ENCODE measurements around the gene GPRIN3. TPM values are rescaled to one million over a fixed set of nuclear protein-coding genes. Genes with fewer than 3 reads are reported as not detected.

The GPRIN3 gene
- total and polyA plus RNA-seq, 4 experiments from 2014 or later, result 6.9 to 32.5 (median 25.7) TPM

GRCh38 chr4:89306486-89307177, 968 bp downstream of the GPRIN3 start:
- Histone ChIP-seq H3K4me3 (ENCODE audit: low read length in 2 of 2) (peak overlapping the region; percentile 85 to 100), H3K27me3 (ENCODE audit: insufficient read depth, low read length) (no peaks in the 10 kb centered on the region), H3K36me3 (ENCODE audit: insufficient read depth, low read length) (no peaks in the 10 kb centered on the region), H3K4me1 (ENCODE audit: insufficient read depth, low read length) (peaks cover 62% of the 10 kb centered on the region), H3K27ac (ENCODE audit: low read depth, low read length) (peak overlapping the region; percentile 87), H3K9me3 (ENCODE audit: control insufficient read depth in 1 of 2, low read length in 2 of 2) (no peaks in the 10 kb centered on the region)
- DNase-seq, result peak in 4 of 5 donors; percentile 50 to 56 (median 54)
- H3K27ac Mint-ChIP-seq, result peak overlapping the region; percentile 87 to 99 (median 98)
- H3K4me1 Mint-ChIP-seq, result peaks cover 34 to 79% (median 54%) of the 10 kb centered on the region in 4 donors
- H3K9me3 Mint-ChIP-seq, result no peaks in the 10 kb centered on the region
- POLR2A ChIA-PET (ENCODE audit: partially characterized antibody), result interaction anchor here (0.9 to 15.1 kb wide), 8 partner anchors 8 to 65 kb away, joined by 4 to 453 read pairs (median 10); no protein-coding TSS in a partner anchor
- CTCF ChIA-PET (ENCODE audit: partially characterized antibody), result interaction anchor here (1.8 to 14.5 kb wide), 2 partner anchors 11 to 54 kb away, joined by 8 to 285 read pairs; no protein-coding TSS in a partner anchor
- intact Hi-C loops (cut with micrococcal nuclease), result loop anchor here (1.0 to 10.0 kb wide), 5 partner anchors 8 to 1024 kb away; partner anchors contain the start of gene HERC3
- peaks cover 20 to 31% of the 10 kb centered on the region in 2 donors for H3K36me3 Mint-ChIP-seq
- no peaks in the 10 kb centered on the region for H3K27me3 Mint-ChIP-seq
- H3K4me3 Mint-ChIP-seq, result peak overlapping the region; percentile 95 to 100 (median 99)

GRCh38 chr4:89305712-89306437, 1.7 kb downstream of the GPRIN3 start:
- no peaks in the 10 kb centered on the region for H3K27me3 ChIP-seq (ENCODE audit: insufficient read depth, low read length)
- peak overlapping the region; percentile 87 for H3K27ac ChIP-seq (ENCODE audit: low read depth, low read length)
- H3K4me1 Mint-ChIP-seq, result peaks cover 36 to 83% (median 58%) of the 10 kb centered on the region in 4 donors
- H3K4me3 Mint-ChIP-seq, result peak overlapping the region; percentile 95 to 100 (median 99)
- H3K27ac Mint-ChIP-seq, result peak overlapping the region; percentile 87 to 99 (median 98)
- peaks cover 20 to 31% of the 10 kb centered on the region in 2 donors for H3K36me3 Mint-ChIP-seq
- no peaks in the 10 kb centered on the region for H3K9me3 Mint-ChIP-seq
- ChIA-PET POLR2A (ENCODE audit: partially characterized antibody) (interaction anchor here (0.9 to 15.1 kb wide), 11 partner anchors 7 to 64 kb away, joined by 3 to 453 read pairs (median 9); no protein-coding TSS in a partner anchor), CTCF (ENCODE audit: partially characterized antibody) (interaction anchor here (0.5 to 14.5 kb wide), 9 partner anchors 11 to 129 kb away, joined by 3 to 285 read pairs (median 3); no protein-coding TSS in a partner anchor)
- no peaks in the 10 kb centered on the region for H3K27me3 Mint-ChIP-seq
- intact Hi-C loops (cut with micrococcal nuclease), result loop anchor here (2.0 to 10.0 kb wide), 2 partner anchors 711 to 1023 kb away; partner anchors contain the start of gene HERC3
- H3K4me3 ChIP-seq (ENCODE audit: low read length in 2 of 2), result peak overlapping the region; percentile 85 to 100
- H3K36me3 ChIP-seq (ENCODE audit: insufficient read depth, low read length), result no peaks in the 10 kb centered on the region
- peak in 1 of 5 donors; percentile 64 for DNase-seq
- no peaks in the 10 kb centered on the region for H3K9me3 ChIP-seq (ENCODE audit: control insufficient read depth in 1 of 2, low read length in 2 of 2)
- H3K4me1 ChIP-seq (ENCODE audit: insufficient read depth, low read length), result peaks cover 69% of the 10 kb centered on the region

- POLR2A ChIA-PET (ENCODE audit: partially characterized antibody), result interaction anchor here (1.1 to 15.1 kb wide), 7 partner anchors 9 to 59 kb away, joined by 3 to 453 read pairs (median 19); no protein-coding TSS in a partner anchor
Observed at GRCh38 chr4:89305028-89305427, 2.6 kb downstream of the GPRIN3 start.

GRCh38 chr4:89303814-89304388, 3.7 kb downstream of the GPRIN3 start:
- no peak for DNase-seq
- Mint-ChIP-seq H3K4me1 (peaks cover 39 to 84% (median 58%) of the 10 kb centered on the region in 4 donors), H3K4me3 (peak overlapping the region; percentile 89 to 100 (median 98)), H3K27me3 (no peaks in the 10 kb centered on the region), H3K9me3 (no peaks in the 10 kb centered on the region), H3K36me3 (peaks cover 20 to 34% of the 10 kb centered on the region in 2 donors), H3K27ac (peak overlapping the region; percentile 65 to 99 (median 95))
- POLR2A ChIA-PET (ENCODE audit: partially characterized antibody), result interaction anchor here (2.3 to 15.1 kb wide), 4 partner anchors 10 to 48 kb away, joined by 19 to 453 read pairs (median 100); no protein-coding TSS in a partner anchor
- Histone ChIP-seq H3K9me3 (ENCODE audit: control insufficient read depth in 1 of 2, low read length in 2 of 2) (no peaks in the 10 kb centered on the region), H3K4me1 (ENCODE audit: insufficient read depth, low read length) (peaks cover 73% of the 10 kb centered on the region), H3K4me3 (ENCODE audit: low read length in 2 of 2) (peak overlapping the region; percentile 15 to 85), H3K36me3 (ENCODE audit: insufficient read depth, low read length) (no peaks in the 10 kb centered on the region), H3K27me3 (ENCODE audit: insufficient read depth, low read length) (no peaks in the 10 kb centered on the region), H3K27ac (ENCODE audit: low read depth, low read length) (peak overlapping the region; percentile 87)
- intact Hi-C loops (cut with micrococcal nuclease), result loop anchor here (1.0 to 10.0 kb wide), 7 partner anchors 10 to 709 kb away; partner anchors contain the start of gene HERC3
- CTCF ChIA-PET (ENCODE audit: partially characterized antibody), result interaction anchor here (1.7 to 14.5 kb wide), 3 partner anchors 10 to 51 kb away, joined by 4 to 285 read pairs (median 11); no protein-coding TSS in a partner anchor

More at GRCh38 chr4:89305028-89305427, 2.6 kb downstream of the GPRIN3 start:
- CTCF ChIA-PET (ENCODE audit: partially characterized antibody), result interaction anchor here (0.9 to 14.5 kb wide), 9 partner anchors 10 to 130 kb away, joined by 3 to 285 read pairs (median 4); no protein-coding TSS in a partner anchor
- H3K4me1 Mint-ChIP-seq, result peaks cover 37 to 83% (median 59%) of the 10 kb centered on the region in 4 donors
- peak overlapping the region; percentile 85 to 100 for H3K4me3 ChIP-seq (ENCODE audit: low read length in 2 of 2)
- peak overlapping the region; percentile 87 to 99 (median 98) for H3K27ac Mint-ChIP-seq
- H3K36me3 ChIP-seq (ENCODE audit: insufficient read depth, low read length), result no peaks in the 10 kb centered on the region
- H3K27me3 Mint-ChIP-seq, result no peaks in the 10 kb centered on the region
- H3K36me3 Mint-ChIP-seq, result peaks cover 20 to 31% of the 10 kb centered on the region in 2 donors
- H3K4me1 ChIP-seq (ENCODE audit: insufficient read depth, low read length), result peaks cover 69% of the 10 kb centered on the region
- H3K27ac ChIP-seq (ENCODE audit: low read depth, low read length), result peak overlapping the region; percentile 87
- intact Hi-C loops (cut with micrococcal nuclease), result loop anchor here (10.0 kb wide), 1 partner anchor 710 kb away; the partner anchor contains the start of gene HERC3
- H3K27me3 ChIP-seq (ENCODE audit: insufficient read depth, low read length), result no peaks in the 10 kb centered on the region
- no peaks in the 10 kb centered on the region for H3K9me3 Mint-ChIP-seq
- H3K9me3 ChIP-seq (ENCODE audit: control insufficient read depth in 1 of 2, low read length in 2 of 2), result no peaks in the 10 kb centered on the region
- H3K4me3 Mint-ChIP-seq, result peak overlapping the region; percentile 95 to 100 (median 99)
- no peak for DNase-seq

- peak overlapping the region; percentile 83 for H3K27ac ChIP-seq (ENCODE audit: low read depth, low read length)
- peak; percentile 75 to 86 (median 83) for DNase-seq
- peaks cover 68% of the 10 kb centered on the region for H3K4me1 ChIP-seq (ENCODE audit: insufficient read depth, low read length)
- H3K4me1 Mint-ChIP-seq, result peaks cover 35 to 85% (median 57%) of the 10 kb centered on the region in 4 donors
- H3K4me3 Mint-ChIP-seq, result peak overlapping the region; percentile 76 to 96 (median 87)
- no peaks in the 10 kb centered on the region for H3K27me3 Mint-ChIP-seq
- H3K27ac Mint-ChIP-seq, result peak overlapping the region; percentile 87 to 99 (median 97)
- no peaks in the 10 kb centered on the region for H3K27me3 ChIP-seq (ENCODE audit: insufficient read depth, low read length)
- intact Hi-C loops (cut with micrococcal nuclease), result loop anchor here (1.0 to 10.0 kb wide), 7 partner anchors 9 to 708 kb away; partner anchors contain the start of gene HERC3
- no peaks in the 10 kb centered on the region for H3K9me3 Mint-ChIP-seq
- H3K9me3 ChIP-seq (ENCODE audit: control insufficient read depth in 1 of 2, low read length in 2 of 2), result no peaks in the 10 kb centered on the region
- ChIA-PET CTCF (ENCODE audit: partially characterized antibody) (interaction anchor here (1.1 to 14.5 kb wide), 9 partner anchors 9 to 76 kb away, joined by 3 to 285 read pairs (median 4); no protein-coding TSS in a partner anchor), POLR2A (ENCODE audit: partially characterized antibody) (interaction anchor here (2.2 to 15.1 kb wide), 5 partner anchors 9 to 77 kb away, joined by 6 to 453 read pairs (median 24); no protein-coding TSS in a partner anchor)
- no peaks in the 10 kb centered on the region for H3K36me3 ChIP-seq (ENCODE audit: insufficient read depth, low read length)
- peak overlapping the region in 1 of 2 donors; percentile 62 for H3K4me3 ChIP-seq (ENCODE audit: low read length in 2 of 2)
- peaks cover 20 to 34% of the 10 kb centered on the region in 2 donors for H3K36me3 Mint-ChIP-seq
Observed at GRCh38 chr4:89303177-89303576, 4.4 kb downstream of the GPRIN3 start.

- Mint-ChIP-seq H3K4me1 (peaks cover 44 to 94% (median 66%) of the 10 kb centered on the region in 4 donors), H3K27me3 (no peaks in the 10 kb centered on the region), H3K4me3 (peak overlapping the region; percentile 23 to 90 (median 87)), H3K27ac (peak overlapping the region; percentile 87 to 99 (median 97)), H3K36me3 (peaks cover 20 to 32% of the 10 kb centered on the region in 2 donors), H3K9me3 (no peaks in the 10 kb centered on the region)
- H3K9me3 ChIP-seq (ENCODE audit: control insufficient read depth in 1 of 2, low read length in 2 of 2), result no peaks in the 10 kb centered on the region
- peak overlapping the region; percentile 83 for H3K27ac ChIP-seq (ENCODE audit: low read depth, low read length)
- H3K4me3 ChIP-seq (ENCODE audit: low read length in 2 of 2), result peak overlapping the region in 1 of 2 donors; percentile 62
- H3K36me3 ChIP-seq (ENCODE audit: insufficient read depth, low read length), result no peaks in the 10 kb centered on the region
- H3K4me1 ChIP-seq (ENCODE audit: insufficient read depth, low read length), result peaks cover 79% of the 10 kb centered on the region
- POLR2A ChIA-PET (ENCODE audit: partially characterized antibody), result interaction anchor here (0.8 to 15.1 kb wide), 8 partner anchors 8 to 76 kb away, joined by 3 to 453 read pairs (median 9); no protein-coding TSS in a partner anchor
- CTCF ChIA-PET (ENCODE audit: partially characterized antibody), result interaction anchor here (1.1 to 14.5 kb wide), 8 partner anchors 8 to 134 kb away, joined by 3 to 285 read pairs (median 6); no protein-coding TSS in a partner anchor
- H3K27me3 ChIP-seq (ENCODE audit: insufficient read depth, low read length), result no peaks in the 10 kb centered on the region
- intact Hi-C loops (cut with micrococcal nuclease), result loop anchor here (2.0 to 10.0 kb wide), 2 partner anchors 13 to 707 kb away; partner anchors contain the start of gene HERC3
- no peak for DNase-seq
Observed at GRCh38 chr4:89301902-89302301, 5.7 kb downstream of the GPRIN3 start.
